HT-29 (cell line): Measurements from ENCODE around the gene DYRK3. TPM values are rescaled to one million over a fixed set of nuclear protein-coding genes. Genes with fewer than 3 reads are reported as not detected.
A peak's percentile ranks its signal among the peaks of the same experiment; 100 is the strongest.
"Not testable (repeated sequence)": the region's sequence is repeated elsewhere in the genome, so short reads cannot be mapped to it uniquely, and the experiment has no call there.

ENCODE experiments used
- DNase-seq: peaks from one replicate; pipeline ENCODE4 v3.0.0-alpha.2; 2015; ENCODE audit warnings: low spot score
- total RNA-seq: library from RNA; depleted of rRNA; stranded (reverse); fragments of >200 nt; shearing (Covaris generic); gene quantifications from 2 replicates; pipeline ENCODE4 v1.2.3, GENCODE V29; 2014; rRNA removed

Gene DYRK3
- total RNA-seq: 0.31 and 0.36 TPM in 2 replicates

DNA sequence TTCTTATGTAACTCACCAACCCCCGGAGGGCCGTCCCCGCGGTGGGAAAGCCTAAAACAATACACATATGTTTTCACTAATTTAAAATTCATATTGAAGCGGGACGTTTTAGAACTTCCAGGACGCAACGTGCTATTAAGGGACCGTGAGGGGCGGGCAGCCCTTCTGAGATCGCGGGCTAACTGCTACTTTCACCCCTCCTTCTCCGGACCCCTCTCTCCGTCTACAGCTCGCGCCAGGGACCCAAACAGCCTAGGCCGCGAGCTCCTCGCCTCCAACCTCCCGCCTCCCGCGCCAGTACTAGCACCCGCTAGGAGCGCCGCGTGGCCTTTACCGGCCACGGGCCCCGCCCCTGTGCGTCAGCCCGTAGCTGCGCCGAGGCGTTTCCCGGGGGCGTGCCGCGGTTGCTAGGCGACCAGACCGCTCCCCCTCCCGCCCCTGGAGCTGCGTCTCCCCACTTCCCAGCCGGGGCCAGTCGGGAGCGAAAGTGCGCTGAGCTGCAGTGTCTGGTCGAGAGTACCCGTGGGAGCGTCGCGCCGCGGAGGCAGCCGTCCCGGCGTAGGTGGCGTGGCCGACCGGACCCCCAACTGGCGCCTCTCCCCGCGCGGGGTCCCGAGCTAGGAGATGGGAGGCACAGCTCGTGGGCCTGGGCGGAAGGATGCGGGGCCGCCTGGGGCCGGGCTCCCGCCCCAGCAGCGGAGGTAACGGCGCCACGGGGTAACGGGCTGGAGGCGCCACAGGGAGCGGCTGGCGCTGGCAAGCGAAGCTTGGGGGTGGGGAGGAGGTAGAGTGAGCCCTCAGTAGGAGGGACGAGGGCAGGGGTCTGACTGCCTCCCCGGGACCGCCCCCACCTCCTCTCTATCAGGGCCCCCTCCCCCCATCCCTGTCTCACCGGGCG is at the start of gene DYRK3:
Gene DYRK3 (plus strand): TSS at position 457 of the 898 bp plus-strand sequence. CDS start 168 bp downstream, at position 625.
- peak; percentile 86 for DNase-seq

DNA sequence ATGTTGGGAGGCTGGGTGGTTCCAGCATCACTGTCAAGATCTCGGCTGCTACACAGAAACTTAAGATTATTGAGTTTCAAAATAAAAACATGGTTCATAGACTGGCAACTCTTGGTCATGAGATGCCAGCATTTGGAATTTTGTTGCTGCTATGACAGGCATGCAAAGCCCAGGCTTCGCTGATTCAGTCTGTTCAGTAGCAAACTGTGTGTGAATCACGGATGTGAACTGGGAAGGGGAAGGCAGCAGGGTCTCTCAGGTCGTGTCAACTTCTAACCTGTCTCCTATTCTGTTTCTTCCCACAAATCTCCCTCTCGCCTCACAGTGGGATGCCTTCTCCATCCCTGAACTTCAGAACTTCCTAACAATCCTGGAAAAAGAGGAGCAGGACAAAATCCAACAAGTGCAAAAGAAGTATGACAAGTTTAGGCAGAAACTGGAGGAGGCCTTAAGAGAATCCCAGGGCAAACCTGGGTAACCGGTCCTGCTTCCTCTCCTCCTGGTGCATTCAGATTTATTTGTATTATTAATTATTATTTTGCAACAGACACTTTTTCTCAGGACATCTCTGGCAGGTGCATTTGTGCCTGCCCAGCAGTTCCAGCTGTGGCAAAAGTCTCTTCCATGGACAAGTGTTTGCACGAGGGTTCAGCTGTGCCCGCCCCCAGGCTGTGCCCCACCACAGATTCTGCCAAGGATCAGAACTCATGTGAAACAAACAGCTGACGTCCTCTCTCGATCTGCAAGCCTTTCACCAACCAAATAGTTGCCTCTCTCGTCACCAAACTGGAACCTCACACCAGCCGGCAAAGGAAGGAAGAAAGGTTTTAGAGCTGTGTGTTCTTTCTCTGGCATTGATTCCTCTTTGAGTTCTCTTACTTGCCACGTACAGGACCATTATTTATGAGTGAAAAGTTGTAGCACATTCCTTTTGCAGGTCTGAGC is 48.6 kb upstream of the DYRK3 start:
- DNase-seq: no peak

DNA sequence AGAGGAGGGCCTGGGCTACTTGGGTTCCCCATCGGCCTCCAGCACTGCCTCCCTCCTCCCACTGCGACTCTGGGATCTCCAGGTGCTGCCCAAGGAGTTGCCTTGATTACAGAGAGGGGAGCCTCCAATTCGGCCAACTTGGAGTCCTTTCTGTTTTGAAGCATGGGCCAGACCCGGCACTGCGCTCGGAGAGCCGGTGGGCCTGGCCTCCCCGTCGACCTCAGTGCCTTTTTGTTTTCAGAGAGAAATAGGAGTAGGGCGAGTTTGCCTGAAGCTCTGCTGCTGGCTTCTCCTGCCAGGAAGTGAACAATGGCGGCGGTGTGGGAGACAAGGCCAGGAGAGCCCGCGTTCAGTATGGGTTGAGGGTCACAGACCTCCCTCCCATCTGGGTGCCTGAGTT is 47.4 kb upstream of the DYRK3 start:
- no peak for DNase-seq

GRCh38 chr1:206588492-206588891 is 46.8 kb upstream of the DYRK3 start:
- no peak for DNase-seq

DNA sequence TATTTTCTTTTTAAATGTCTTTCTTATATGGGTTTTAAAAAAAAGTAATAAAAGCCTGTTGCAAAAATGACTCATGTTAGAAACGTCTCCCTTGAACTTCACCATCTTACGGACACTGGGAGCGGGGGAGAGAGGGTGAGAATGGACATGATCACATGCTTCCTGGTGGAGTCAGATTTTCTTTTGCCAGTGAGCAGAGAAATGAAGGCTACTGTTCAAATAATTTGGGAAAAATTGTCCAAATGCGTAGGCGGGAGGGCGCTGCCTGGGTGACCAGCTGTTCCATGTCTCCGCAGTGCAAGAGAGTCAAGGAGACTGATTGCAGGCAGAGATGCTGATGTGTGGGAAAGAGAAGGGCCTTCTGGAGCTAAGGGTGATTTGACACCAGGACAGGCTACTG is 46.1 kb upstream of the DYRK3 start:
- DNase-seq: no peak

- DNase-seq: no peak
Measured at GRCh38 chr1:206590025-206590758, 45.1 kb upstream of the DYRK3 start.

DNA sequence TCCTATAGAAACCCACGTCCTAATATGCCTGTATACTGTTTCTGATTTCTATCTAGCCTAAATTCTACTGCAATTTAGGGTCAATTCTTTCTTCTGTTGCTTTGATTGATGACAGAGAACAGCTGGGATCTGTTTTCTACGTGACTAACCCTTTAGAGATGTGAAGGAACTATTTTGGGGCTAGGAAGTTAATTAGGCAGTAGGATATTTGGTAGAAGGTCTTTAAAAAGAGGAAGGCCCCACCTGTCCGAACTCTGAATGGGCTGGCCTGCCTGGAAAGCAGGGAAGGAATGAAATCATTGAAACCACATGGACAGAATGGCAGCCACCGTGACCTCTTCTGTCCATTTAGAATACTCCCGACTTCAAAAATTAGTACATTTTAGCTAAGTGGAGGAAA is 44.1 kb upstream of the DYRK3 start:
- no peak for DNase-seq

- no peak for DNase-seq
Measured at GRCh38 chr1:206591696-206592095, 43.6 kb upstream of the DYRK3 start.

GRCh38 chr1:206593351-206593925 is 41.9 kb upstream of the DYRK3 start:
- no peak for DNase-seq

GRCh38 chr1:206595581-206596318 is 39.6 kb upstream of the DYRK3 start:
- no peak for DNase-seq

- DNase-seq: no peak
Measured at GRCh38 chr1:206596319-206596666, 39.0 kb upstream of the DYRK3 start.

GRCh38 chr1:206600527-206600926 is 34.8 kb upstream of the DYRK3 start:
- DNase-seq: no peak

- no peak for DNase-seq
Measured at GRCh38 chr1:206604861-206605260, 30.5 kb upstream of the DYRK3 start.

- peak; percentile 56 for DNase-seq
Measured at GRCh38 chr1:206606867-206607266, 28.5 kb upstream of the DYRK3 start.

- peak; percentile 51 for DNase-seq
Measured at GRCh38 chr1:206608108-206608698, 27.1 kb upstream of the DYRK3 start.

GRCh38 chr1:206609229-206609991 is 25.9 kb upstream of the DYRK3 start:
- DNase-seq: no peak

- peak; percentile 97 for DNase-seq
Measured at GRCh38 chr1:206612129-206612876, 23.0 kb upstream of the DYRK3 start, which contains the start of gene EIF2D. Gene EIF2D, minus strand, starts transcription at chr1:206612465. Its CDS starts 123 bp downstream, at chr1:206612342.

- not testable (repeated sequence) for DNase-seq
Measured at GRCh38 chr1:206626396-206626795, 8.9 kb upstream of the DYRK3 start.
